GM19467 (cell line): ENCODE data around the gene SETDB1.
A peak's percentile ranks its signal among the peaks of the same experiment; 100 is the strongest.

Experiments
- ATAC-seq: cut with Tn5 transposase; IDR thresholded peaks from one replicate; pipeline ENCODE4 v1.9.1; 2021; ENCODE audit warnings: mild to moderate bottlenecking, moderate library complexity; ENCODE audit not compliant: unreplicated experiment

Gene SETDB1

DNA sequence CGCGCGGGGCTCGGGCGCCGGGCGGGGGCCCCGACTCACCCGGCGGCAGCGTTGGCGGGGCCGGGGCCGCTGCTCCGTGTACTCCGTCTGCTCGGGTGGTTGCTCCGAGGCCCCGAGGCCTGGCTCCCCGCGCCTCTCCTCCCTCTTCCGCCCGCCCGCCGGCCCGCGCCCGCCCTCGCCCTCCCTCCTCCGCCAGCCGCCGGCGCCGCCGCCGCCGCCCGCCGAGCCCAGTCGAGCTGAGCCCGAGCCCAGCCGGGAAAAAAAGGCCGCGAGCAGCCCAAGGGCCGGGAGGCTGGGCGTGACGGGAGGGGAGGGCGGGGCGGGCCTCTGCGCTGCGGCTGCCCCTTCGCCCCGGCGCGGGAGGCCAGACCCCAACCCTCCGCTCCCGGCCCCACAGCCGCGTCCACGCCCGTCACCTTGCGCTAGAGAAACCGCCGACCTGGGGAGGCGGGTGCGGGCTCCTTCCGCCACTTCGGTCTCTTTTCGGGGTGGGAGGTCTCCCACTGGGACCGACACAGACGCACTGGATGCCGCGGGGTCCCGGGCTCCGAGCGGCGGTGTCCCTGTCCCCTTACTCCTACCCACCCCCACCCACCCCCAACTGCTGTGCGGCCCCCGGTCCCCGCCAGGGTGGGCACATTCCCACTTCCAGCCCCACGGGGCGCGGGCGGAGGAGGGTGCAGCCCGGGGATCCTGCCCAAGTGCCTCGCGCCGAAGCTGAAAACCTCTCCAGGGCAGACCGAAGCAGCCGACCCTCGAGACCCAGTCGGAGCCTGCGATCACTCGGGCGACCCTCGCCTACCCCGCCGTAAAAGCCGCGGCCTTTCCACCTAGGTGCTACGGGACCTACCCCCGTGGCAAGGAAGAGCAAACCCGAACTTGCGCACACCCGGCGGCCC, 48.7 kb downstream of the SETDB1 start, which contains the start of gene CERS2:
TSS of gene CERS2 (minus strand) at position 256 of the 899 bp plus-strand sequence. CDS start 5,745 bp downstream, outside the sequence.
- ATAC-seq, result peak; percentile 57

DNA sequence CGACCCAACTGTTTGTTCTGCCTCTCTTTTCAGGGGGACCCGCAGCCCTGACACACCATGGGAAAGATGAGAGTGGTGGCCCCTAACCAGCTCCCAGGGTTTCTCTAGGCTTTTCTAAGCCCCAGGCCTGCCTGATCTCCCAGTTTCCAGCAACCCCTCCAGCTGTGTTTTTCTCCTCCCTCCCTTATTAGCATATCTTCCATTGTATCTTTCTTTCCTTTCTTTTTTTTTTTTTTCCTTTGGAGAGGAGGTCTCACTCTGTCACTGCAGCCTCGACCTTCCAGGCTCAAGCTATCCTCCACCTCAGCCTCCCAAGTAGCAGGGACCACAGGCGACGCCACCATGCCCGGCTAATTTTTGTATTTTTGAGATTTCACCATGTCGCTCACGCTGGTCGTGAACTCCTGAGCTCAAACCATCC, 50.2 kb downstream of the SETDB1 start:
- ATAC-seq, result no peak

DNA sequence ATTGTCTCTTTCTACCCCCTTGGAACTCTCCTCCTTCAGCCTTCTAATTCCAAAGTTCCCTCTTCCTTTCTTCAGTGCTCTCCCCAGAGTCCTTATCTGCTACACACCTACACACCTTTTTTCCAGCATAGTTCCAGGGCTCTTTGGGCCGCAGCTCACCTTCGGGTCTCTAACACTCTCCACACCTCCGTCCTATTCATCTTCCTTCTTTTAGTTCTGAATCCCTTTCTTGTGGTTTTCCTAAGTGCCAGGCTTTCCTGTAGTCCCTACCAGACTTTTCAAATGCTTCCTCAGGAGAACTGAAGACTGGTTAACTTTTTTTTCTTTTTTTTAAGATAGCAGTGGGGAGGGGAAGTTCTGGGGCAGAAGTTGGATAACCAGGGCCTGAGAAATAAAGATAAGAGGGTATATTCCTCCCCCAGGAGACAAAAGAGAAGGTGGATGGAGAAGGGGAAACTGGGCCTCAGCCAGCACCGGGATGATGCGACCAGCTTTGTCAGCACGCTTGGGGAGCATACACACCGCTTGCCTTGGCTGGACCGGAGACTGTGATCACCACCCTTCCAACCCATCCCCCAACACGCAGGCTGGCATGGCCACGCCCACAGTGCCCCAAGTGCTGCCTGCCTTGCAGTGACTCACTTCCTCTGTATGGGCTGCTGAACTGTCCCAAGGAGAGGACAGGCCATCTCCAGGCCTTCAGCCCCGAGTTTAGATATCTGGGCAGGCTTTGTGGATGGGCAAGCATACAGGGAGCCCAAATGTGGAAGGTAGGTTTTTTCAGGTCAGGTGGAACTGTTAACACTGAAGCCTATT, 50.9 kb downstream of the SETDB1 start:
- ATAC-seq, result no peak

DNA sequence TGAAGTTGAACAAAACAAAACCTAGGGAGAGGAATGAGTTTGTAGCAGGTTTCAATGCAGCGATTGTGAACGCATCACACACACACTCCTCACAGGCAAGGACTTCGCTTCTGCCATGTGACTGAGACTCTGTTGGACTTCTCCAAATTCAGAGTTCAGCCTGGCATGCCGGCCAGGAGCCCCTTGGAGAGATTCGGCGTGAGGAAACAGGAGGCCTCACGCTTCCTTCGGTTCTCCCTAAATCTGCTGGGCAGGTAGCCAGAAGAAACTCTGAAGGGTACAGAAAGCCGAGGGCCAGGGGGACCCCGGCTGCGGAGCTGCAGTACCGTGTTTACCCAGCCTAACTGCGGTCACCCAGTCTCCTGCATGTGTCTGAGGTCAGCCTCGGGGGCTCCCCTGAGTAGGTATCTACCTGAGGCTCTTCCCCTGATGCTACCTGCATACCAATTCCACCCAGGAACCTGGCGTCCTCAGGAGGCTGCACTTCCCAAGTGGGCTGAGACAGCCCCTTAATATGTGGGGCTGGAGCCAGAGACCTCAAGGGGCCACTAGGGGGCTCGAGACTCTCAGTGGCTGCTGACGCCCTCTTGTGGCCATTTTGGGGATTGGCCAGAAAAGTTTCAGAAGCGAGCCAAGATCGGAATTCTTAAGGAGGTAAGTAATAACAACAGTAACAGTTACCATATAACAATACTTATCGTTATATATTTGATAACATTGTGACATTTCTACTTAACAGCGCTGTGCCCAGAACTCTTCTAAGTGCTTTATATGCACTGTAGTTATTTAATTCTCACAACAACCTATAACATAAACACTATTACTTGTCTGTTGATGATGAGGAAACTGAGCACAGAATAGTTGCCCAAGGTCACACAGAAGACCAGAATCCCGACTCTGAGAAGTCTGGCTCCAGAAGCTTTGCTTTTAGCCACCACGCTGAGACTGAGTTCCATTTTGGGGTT, 53.2 kb downstream of the SETDB1 start:
- ATAC-seq, result no peak

DNA sequence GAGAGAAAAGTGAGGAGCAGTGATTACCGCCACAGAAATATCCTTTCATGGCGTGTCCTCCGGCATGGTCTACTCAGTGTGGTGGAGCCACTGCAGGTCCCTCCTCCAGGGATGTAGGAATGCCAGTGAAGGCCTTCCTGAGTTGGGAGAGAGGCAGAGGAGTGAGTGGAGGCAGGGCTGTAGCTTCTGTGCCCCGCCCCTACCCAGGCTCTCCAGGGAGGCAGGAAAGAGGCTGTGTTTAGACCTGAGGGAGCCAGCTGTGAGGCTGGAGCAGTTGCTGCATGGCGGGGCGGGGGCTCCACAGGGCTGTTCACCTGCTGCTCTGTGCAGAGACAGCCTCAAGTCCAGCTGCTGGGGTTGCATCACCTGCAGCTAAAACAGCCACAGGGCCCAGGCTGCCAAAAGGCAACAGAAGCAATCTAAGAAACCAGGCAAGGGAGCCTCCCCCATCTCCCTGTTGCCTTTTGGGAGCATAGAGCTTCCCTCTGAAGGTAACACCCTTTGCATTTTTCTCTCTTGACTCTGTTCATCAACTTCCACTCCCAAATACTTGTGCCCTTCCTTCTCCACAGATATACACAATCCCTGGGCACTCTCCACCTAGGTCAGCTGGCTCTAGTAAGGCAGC, 55.1 kb downstream of the SETDB1 start:
- no peak for ATAC-seq

DNA sequence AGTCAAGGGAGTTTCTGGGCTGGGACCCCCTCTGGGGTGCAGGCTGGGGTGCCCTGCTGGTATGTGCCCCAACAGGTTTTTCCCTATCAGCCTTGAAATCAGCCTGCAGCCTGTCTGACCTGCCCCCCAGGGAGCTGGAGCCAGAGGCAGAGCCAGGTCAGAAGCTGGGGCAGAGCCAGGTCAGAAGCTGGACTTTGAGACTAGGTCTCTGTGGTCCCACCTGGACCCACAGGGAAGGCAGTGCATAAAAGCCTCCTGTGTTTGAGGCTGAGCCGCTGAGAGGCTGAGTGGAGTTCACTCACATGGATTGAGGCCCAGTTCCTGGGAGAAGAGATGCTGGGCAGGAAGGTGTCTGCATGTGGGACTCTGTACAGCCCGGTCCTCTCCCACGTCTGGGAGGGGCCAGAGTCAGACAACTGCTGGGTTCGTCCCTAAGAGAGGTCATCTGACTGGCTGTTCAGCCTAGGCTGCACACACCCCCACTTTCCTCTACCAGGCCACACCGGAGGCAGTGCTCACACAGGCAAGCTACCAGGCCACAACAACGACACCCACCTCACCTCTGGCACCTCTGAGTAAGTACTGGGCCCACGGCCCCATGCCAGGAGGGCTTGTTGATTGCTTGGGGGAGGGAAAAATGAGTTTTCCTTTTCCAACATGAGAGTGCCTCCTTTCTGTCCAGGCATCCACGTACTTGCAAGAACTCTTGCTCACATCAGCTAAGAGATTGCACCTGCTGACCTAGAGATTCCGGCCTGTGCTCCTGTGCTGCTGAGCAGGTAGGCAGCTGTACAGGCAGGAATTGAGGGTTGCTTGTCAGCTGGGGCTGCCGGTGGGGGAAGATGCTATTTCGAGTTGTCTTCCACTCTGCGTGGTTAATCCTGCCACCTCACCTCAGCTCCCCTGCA, 55.9 kb downstream of the SETDB1 start, which contains the start of gene ANXA9:
TSS of gene ANXA9 (plus strand) at position 488 of the 908 bp plus-strand sequence. CDS start 814 bp downstream, outside the sequence.
- no peak for ATAC-seq

DNA sequence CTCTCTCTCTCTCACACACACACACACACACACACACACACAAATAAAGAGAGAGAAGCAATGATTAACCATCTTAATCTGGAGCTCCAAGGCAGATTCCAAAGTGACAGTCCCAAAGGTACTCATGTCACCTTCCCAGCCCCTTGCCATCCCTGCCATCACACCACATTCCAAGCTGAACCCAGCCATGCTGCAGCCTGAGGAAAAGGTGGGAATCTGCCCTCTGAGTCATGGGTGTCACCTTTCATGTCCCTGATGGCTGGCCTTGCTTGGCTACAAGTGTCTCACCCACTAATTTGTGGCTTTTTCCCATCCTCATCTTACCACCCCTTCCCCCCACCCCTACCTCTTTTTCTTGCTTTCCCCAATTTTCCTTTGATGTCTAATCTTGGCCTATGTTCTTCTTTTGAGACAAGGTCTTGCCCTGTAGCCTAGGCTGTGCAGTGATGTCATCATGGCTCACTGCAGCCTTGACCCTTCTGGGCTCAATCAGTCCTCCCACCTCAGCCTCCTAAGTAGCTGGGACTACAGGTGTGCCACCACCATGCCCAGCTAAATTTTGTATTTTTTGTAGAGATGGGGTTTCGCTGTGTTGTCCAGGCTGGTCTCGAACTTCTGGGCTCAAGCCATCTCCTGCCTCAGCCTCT, 59.1 kb downstream of the SETDB1 start:
- no peak for ATAC-seq

DNA sequence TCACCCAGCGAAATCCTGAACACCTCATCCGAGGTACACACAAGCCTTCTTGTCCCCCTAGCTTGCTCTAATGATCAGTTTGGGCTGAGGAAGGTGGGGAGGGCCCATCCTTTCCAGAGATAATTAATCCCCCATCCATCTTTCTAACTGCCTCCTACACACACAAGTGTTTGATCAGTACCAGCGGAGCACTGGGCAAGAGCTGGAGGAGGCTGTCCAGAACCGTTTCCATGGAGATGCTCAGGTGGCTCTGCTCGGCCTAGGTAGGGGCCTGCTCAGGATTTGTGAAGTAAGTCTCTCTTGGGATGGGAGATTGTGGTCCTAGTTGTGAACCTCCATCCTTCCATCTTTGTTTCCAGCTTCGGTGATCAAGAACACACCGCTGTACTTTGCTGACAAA, 61.8 kb downstream of the SETDB1 start:
- ATAC-seq, result no peak

DNA sequence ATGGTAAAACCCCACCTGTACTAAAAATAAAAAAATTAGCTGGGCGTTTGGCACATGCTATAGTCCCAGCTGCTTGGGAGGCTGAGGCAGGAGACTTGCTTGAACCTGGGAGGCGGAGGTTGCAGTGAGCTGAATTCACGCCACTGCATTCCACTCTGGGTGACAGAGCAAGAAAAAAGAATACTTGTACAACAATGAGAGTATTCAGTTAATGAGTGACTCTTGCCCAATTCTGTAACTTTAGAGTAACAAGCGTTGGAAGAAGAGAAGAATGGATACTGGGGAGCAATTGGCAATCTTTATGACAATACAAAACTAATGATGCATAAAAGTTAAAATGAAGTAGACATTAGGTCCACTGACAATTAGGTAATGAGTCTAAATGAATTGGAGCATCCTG, 66.5 kb downstream of the SETDB1 start:
- no peak for ATAC-seq

DNA sequence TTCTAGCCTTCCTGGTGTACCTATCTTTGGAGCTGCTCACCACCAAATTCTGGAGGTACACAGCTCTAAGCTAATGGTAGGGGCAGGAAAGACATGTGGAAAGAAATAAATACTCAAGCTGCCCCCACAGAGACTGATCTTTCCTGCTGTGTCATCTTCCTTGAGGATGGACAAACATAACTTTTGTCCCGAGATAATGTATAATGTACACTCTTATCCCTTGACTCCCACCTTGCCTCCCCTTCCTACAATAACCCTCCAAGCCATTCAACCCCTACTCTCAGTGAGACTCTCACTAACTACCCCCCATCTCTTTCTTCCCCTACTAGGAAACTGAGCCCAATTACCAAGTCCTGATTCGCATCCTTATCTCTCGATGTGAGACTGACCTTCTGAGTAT, 68.1 kb downstream of the SETDB1 start:
- ATAC-seq, result no peak

DNA sequence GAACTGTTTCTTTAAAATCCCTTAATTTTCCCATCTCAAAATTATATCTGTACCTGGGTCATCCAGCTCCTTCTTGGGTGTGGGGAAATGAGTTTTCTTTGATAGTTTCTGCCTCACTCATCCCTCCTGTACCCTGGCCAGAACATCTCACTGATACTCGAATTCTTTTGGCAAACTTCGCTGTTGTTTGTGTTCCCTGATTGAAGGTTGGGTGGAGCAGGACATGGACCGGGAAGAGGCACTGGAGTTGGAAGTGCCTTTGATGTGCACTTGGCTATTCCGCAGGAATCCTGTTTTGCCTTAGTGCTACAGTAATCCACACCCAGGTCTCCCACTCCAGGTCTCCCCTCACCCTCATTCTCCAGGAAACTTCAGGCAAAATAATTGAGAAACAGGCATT, 69.3 kb downstream of the SETDB1 start:
- ATAC-seq, result no peak

DNA sequence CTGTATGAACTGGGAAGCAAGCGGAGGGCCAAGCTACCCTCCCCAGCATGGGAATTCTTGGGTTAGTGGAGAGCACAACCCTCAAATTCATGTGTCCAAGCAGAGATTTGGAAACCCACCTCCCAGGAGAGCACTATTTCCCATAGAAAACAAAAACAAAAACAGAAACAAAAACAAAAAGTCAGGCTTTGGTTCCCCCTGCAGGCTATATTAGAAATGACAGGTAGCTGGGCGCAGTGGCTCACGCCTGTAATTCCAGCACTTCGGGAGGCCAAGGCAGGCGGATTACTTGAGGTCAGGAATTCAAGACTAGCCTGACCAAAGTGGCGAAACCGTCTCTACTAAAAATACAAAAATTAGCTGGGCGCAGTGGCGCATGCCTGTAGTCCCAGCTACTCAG, 69.7 kb downstream of the SETDB1 start:
- ATAC-seq, result no peak

DNA sequence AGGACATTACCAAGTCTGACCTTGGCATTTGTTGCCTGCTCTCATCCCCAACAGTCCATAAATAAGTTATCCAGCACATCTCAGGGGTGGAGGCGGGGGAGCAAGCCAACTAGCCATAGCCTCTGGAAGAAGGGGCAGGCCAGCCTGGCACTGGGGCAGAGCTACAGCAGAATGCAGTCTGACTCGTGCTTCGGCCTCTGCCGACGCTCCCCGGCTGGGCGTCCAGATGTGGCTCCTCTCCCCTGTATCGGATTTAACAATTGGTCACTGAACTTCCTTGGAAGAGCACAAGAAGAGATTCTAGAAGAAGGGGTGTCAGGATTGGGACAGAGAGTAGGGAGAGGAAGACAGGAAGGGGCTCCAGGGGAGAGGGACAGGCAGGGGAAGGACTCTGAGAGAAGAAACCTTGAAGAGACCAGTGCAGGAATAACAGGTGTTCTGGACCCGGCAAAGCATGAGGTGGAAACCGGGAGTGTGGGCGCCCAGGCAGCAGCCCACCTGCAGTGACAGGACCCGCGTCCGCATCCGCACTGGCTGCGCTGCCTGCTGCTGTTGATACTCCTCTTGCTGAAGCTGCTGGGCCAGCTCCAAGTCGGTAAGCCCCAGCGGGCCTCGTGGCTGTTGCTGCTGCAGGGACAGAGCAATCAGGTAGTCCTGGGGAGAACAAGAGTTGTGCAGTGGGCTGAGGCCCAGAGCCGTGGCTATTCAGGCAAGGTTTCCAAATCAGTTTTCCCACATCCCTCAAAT, 71.1 kb downstream of the SETDB1 start:
- ATAC-seq, result no peak

DNA sequence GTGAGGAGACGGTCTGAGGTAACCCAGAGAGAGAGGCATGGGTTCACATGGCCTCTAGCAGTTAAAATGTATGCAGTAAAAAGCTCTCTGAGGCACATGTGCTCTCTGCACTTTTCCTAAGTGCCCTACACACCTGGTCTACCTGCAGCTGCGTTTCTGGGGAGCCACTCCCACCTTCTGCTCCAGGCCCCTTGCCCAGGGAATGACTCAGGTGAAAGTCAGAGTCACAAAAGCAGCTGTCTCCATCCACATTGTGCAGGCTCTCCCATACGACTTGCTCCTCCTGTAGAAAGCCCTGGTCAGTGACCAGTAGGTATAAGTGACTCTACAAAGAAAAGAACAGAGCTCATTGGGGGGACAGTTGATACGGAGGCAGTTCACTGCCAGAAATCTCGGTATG, 71.8 kb downstream of the SETDB1 start:
- ATAC-seq, result no peak

DNA sequence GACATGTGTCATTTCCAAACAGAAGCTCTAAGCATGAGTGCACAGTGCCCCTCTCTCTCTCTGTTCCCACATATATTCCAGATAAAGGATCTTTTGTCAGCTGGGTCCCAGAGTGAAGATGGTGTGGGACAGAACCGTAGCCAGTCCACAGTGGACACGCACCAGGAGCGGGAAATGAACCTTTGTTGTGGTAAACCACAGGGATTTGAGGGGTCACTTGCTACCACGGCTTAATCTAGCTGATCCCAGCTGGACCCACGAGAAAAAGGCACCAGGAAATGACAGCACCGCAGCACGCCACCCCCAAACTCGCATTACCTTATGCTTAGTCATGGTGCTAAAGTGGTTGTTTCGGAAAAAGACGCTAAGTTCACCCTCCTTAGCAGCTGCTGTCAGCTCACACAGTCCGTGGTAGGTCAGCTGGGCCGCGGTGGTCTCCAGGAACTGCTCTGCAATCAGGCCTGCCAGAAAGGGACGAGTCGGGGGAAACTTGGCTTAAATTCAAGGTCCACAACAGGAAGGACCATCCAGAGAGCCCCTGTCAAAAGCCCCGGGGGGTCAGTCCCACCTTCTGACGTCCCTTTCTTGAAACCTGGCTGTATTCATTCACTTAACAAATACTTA, 73.0 kb downstream of the SETDB1 start:
- ATAC-seq, result no peak

DNA sequence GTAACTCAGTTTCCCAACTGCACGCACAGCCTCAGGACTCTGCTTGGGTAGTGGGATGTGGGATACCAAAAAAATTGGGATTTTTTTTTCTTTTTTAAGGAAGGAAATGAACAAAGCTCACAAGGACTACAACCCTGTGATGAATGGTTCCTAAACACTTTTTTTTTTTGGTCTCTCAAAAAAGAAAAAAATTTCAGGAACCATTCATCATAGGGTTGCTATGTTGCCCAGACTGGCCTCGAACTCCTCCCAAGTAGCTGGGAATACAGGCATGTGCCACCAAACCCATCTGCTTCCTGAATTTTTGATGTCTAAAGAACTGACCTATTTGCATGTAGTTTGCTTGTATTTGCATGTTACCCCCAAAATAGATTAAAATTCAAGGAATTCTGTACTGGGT, 73.8 kb downstream of the SETDB1 start:
- ATAC-seq, result no peak

DNA sequence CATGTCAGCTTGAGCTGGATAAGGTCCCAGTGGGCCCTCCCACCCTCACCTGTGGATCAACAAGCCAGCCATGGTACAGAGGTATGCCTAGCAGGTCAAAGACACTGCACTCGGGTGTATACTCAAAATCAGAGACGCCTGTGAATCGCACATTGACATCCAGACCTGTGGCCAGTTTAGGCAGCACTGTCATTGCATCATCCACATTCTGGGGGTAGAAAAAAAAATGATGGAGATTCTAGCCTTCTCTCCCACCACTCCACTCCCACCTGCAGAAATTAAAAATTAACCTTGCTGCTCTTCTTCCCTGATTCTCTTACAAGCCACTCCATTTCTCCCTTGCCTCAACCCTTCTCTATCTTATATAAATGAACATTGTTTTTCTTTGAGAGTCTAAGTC, 74.2 kb downstream of the SETDB1 start:
- no peak for ATAC-seq
